Kidney epithelial cell (primary cell): ENCODE measurements around the gene ST3GAL3. TPM values are rescaled to one million over a fixed set of nuclear protein-coding genes. Genes with fewer than 3 reads are reported as not detected.

Experiments
- DNase-seq: peaks from one replicate; pipeline ENCODE4 v3.0.0-alpha.2; 2010; ENCODE audit warnings: low read depth
- H3K27me3 ChIP-seq: 2 replicates; pipeline ENCODE4 v1.6.0; 2011; ENCODE audit warnings: low read length; ENCODE audit not compliant: control insufficient read depth, insufficient read depth
- H3K36me3 ChIP-seq: 2 replicates; pipeline ENCODE4 v1.5.1; 2011; ENCODE audit warnings: low read length; ENCODE audit not compliant: control insufficient read depth, insufficient read depth
- H3K4me3 ChIP-seq: 2 replicates; pipeline ENCODE4 v1.5.1; 2011; ENCODE audit warnings: low read depth, mild to moderate bottlenecking, control low read depth, low read length
- total RNA-seq: library from RNA; depleted of rRNA; stranded (reverse); fragments of >200 nt; gene quantifications from 2 replicates; pipeline ENCODE4 v1.2.3, GENCODE V29; 2015
- TF ChIP-seq, protein P1 (sequence below): IDR thresholded peaks from 2 replicates; pipeline ENCODE4 v1.5.1; 2011; ENCODE audit warnings: mild to moderate bottlenecking, moderate library complexity, low read length, control low read depth, inconsistent platforms; ENCODE audit not compliant: insufficient read depth, poor library complexity, severe bottlenecking

ST3GAL3 gene
- total RNA-seq, 1 donor from 2014 or later: 15.0 TPM

DNA sequence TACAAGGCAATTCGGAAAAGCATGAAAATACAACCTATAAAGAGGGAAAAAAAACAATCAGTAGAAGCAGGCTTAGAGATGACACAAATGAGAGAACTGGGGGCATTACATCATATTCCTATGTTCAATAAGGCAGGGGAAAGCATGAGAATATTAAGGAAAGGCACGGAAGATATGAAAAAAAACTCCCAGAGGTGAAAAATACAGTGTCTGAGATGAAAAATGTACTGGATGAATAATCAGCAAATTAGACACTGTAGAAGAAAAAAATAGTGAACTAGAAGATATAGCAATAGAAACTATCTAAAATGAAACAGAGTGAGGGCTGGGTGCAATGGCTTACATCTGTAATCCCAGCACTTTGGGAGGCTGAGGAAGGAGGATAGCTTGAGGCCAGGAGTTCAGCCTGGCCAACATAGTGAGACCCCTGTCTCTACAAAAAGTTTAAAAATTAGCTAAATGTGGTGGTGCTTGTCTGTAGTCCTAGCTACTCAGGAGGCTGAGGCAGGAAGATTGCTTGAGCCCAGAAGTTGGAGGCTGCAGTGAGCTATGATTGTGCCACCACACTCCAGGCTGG lies 101.8 kb downstream of the ST3GAL3 start:
- H3K27me3 ChIP-seq: no peaks in the 10 kb centered on the region
- H3K36me3 ChIP-seq: no peaks in the 10 kb centered on the region
- no peak overlapping the region for H3K4me3 ChIP-seq
- no peak for DNase-seq
- TF ChIP-seq, protein P1, sequence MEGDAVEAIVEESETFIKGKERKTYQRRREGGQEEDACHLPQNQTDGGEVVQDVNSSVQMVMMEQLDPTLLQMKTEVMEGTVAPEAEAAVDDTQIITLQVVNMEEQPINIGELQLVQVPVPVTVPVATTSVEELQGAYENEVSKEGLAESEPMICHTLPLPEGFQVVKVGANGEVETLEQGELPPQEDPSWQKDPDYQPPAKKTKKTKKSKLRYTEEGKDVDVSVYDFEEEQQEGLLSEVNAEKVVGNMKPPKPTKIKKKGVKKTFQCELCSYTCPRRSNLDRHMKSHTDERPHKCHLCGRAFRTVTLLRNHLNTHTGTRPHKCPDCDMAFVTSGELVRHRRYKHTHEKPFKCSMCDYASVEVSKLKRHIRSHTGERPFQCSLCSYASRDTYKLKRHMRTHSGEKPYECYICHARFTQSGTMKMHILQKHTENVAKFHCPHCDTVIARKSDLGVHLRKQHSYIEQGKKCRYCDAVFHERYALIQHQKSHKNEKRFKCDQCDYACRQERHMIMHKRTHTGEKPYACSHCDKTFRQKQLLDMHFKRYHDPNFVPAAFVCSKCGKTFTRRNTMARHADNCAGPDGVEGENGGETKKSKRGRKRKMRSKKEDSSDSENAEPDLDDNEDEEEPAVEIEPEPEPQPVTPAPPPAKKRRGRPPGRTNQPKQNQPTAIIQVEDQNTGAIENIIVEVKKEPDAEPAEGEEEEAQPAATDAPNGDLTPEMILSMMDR: no peak

DNA sequence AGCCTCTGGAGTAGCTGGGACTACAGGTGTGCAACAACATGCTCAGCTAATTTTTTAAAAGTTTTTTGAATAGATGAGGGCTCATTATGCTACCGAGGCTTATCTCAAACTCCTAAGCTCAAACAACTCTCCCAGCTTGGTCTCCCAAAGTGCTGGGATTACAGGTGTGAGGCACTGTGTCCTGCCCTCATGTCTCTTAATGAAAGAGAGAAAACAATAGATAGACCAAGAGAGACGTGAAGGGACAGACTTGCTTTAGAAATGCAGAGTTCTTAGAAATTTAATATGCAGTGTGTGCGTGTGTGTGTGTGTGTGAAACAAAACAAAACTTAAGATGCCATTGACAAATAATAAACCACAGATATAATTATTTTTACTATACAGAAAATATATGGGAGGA lies 105.2 kb downstream of the ST3GAL3 start:
- Histone ChIP-seq H3K36me3 (peaks cover 2% of the 10 kb centered on the region), H3K27me3 (no peaks in the 10 kb centered on the region), H3K4me3 (no peak overlapping the region)
- no peak for DNase-seq
- TF ChIP-seq, protein P1: no peak

DNA sequence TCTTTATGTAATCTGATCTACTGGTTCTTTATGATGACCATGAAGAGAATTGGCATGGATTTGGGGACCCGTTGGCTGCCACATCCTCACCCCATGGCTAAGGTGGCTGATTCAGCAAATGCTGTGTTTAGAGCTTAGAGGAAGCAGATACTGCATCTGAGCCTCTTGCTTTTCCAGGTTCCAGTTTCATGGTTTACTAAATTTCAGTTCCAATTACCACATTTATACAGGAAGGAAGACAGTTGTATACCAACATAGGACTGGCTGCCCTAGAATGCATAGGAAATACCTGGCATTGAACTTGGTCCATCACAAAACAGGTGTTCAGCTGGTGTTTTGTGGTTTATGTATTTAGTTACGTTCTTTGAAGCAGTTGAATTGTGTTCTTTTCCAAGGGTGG lies 107.1 kb downstream of the ST3GAL3 start:
- TF ChIP-seq, protein P1: no peak
- DNase-seq: no peak
- Histone ChIP-seq H3K4me3 (no peak overlapping the region), H3K36me3 (peaks cover 2% of the 10 kb centered on the region), H3K27me3 (no peaks in the 10 kb centered on the region)

DNA sequence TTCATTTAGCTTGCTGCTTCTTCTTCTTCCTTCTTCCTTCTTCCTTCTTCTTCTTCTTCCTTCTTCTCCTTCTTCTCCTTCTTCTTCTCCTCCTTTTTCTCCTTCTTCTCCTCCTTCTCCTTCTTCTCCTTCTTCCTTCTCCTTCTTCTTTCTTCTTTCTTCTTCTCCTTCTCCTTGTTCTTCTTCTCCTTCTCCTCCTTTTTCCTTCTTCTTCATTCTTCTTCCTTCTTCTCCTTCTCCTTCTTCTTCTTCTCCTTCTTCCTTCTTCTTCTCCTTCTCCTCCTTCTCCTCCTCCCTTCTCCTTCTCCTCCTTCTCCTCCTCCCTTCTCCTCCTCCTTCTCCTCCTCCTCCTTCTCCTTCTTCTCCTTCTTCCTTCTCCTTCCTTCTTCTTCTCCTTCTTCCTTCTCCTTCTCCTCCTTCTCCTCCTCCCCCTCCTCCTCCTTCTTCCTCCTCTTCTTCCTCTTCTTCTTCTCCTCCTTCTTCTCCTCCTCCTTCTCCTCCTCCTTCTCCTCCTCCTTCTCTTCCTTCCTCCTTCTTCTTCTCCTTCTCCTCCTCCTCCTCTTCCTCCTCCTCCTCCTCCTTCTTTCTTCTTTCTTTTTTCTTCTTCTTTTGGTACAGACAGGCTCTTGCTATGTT lies 110.1 kb downstream of the ST3GAL3 start:
- TF ChIP-seq, protein P1: no peak

DNA sequence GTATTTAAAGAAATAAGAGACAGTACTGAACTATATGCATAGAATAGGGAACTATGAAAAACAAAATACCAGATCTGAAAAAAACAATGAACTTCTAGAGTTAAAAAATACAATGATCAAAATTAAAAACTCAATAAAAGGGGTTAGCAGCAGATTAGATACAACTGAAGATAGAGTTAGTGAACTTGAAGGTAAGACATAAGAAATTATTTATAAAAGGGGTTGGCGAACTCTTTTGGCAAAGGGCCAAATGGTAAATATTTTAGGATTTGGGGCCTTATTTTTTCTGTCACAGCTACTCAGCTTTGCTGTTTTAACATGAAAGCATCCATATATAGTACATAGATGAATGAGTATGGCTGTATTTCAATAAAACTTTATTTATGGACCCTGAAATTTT lies 111.4 kb downstream of the ST3GAL3 start:
- Histone ChIP-seq H3K27me3 (no peaks in the 10 kb centered on the region), H3K4me3 (no peak overlapping the region), H3K36me3 (peaks cover 2% of the 10 kb centered on the region)
- TF ChIP-seq, protein P1: no peak
- DNase-seq: no peak

More for the DNA sequence above, 110.1 kb downstream of the ST3GAL3 start:
- no peaks in the 10 kb centered on the region for H3K27me3 ChIP-seq
- H3K36me3 ChIP-seq: peaks cover 2% of the 10 kb centered on the region
- no peak overlapping the region for H3K4me3 ChIP-seq
- no peak for DNase-seq

DNA sequence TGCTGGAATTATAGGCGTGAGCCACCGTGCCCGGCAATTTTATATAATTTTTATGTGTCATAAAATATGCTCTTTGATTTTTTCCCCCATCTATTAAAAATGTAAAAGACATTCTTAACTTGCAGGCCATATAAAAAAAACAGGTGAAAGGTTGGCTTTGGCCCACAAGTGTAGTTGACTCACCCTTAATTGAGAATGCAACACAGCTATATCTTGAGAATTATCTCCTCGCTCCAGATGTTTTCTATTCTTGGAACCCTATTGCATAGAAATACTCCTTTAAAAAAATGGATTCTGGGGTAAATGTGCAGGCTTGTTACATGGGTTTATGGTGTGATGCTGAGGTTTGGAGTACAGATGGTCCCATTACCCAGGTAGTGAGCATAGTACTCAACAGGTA lies 112.0 kb downstream of the ST3GAL3 start:
- TF ChIP-seq, protein P1: no peak
- Histone ChIP-seq H3K27me3 (no peaks in the 10 kb centered on the region), H3K36me3 (peaks cover 2% of the 10 kb centered on the region), H3K4me3 (no peak overlapping the region)
- no peak for DNase-seq
